HT-29 (cell line): Measurements from ENCODE around the gene CNOT3. TPM values are rescaled to one million over a fixed set of nuclear protein-coding genes. Genes with fewer than 3 reads are reported as not detected.
"Not testable (repeated sequence)": the region's sequence is repeated elsewhere in the genome, so short reads cannot be mapped to it uniquely, and the experiment has no call there.

Experiments used
- DNase-seq: peaks from one replicate; pipeline ENCODE4 v3.0.0-alpha.2; 2015; ENCODE audit warnings: low spot score
- total RNA-seq: library from RNA; depleted of rRNA; stranded (reverse); fragments of >200 nt; shearing (Covaris generic); gene quantifications from 2 replicates; pipeline ENCODE4 v1.2.3, GENCODE V29; 2014; rRNA removed

The CNOT3 gene
- total RNA-seq, 1 experiment from 2014 or later = 38.9 TPM

DNA sequence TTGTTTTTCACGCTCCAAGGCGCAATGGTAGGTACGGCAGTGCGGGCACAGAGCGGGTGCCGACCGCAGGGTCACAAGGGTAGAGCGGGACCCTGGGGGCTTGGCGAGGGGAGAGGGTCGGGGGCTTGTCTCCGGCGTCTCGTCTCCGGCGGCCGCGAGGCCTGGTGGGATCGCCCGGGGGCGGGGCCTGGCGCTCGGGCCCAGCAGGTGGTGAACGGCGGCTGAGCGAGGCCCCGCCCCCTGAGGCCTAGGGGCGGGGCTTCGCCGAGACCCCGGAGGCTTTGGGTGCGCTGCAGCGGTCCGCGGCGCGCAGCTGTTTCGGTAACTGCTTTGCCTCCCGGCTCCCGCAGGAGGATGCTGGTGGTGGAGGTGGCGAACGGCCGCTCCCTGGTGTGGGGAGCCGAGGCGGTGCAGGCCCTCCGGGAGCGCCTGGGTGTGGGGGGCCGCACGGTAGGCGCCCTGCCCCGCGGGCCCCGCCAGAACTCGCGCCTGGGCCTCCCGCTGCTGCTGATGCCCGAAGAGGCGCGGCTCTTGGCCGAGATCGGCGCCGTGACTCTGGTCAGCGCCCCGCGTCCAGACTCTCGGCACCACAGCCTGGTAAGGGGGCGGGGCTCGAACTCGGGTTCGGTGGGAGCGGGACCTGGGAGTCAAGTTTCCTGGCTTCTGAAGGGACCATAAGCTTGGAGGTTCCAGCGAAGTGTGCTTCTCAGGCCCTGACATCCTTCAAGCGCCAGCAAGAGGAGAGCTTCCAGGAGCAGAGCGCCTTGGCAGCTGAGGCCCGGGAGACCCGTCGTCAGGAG is 53.6 kb downstream of the CNOT3 start, which contains the start of gene TSEN34:
TSS of gene TSEN34 (plus strand) at position 298 of the 800 bp plus-strand sequence. CDS start at position 355, 57 bp downstream.
- peak; percentile 98 for DNase-seq

DNA sequence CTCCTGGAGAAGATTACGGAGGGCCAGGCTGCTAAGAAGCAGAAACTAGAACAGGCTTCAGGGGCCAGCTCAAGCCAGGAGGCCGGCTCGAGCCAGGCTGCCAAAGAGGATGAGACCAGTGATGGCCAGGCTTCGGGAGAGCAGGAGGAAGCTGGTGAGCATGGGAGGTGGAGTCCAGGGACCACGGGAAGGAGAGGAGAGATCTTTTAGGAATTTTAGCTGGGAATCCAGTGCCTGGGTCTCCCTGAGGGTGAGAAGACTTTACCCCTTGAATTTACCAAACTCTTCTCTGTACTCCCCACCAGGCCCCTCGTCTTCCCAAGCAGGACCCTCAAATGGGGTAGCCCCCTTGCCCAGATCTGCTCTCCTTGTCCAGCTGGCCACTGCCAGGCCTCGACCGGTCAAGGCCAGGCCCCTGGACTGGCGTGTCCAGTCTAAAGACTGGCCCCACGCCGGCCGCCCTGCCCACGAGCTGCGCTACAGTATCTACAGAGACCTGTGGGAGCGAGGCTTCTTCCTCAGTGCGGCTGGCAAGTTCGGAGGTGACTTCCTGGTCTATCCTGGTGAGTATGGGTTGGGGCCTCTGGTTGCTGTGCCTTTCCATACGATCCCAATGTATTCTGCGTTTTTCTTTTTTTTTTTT is 54.4 kb downstream of the CNOT3 start:
- DNase-seq = peak; percentile 42

DNA sequence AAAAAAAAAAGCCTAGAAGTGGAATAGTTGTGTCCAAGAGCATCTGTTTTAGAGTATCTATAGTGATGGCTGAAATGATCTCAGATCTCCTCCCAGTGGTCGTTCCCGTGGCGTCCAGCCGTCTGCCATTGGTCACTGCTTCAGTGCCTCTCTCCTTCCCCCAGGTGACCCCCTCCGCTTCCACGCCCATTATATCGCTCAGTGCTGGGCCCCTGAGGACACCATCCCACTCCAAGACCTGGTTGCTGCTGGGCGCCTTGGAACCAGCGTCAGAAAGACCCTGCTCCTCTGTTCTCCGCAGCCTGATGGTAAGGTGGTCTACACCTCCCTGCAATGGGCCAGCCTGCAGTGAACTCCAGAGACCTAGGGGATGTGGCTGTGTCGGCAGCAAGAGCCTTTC is 55.4 kb downstream of the CNOT3 start:
- no peak for DNase-seq

DNA sequence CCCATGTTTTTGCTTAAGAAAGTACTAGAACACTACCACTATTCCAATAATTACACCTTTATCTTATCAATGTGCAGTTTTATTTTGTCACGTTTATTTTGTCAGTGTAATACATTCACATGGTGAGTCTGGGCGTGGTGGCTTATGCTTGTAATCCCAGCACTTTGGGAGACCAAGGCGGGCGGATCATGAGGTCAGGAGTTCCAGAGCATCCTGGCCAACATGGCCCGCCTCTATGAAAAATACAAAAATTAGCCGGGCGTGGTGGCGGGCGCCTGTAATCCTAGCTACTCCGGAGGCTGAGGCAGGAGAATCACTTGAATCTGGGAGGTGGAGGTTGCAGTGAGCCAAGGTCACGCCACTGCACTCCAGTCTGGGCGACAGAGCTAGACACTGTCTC is 56.9 kb downstream of the CNOT3 start:
- DNase-seq = not testable (repeated sequence)

GRCh38 chr19:54196536-54196935 is 59.0 kb downstream of the CNOT3 start:
- DNase-seq = no peak

DNA sequence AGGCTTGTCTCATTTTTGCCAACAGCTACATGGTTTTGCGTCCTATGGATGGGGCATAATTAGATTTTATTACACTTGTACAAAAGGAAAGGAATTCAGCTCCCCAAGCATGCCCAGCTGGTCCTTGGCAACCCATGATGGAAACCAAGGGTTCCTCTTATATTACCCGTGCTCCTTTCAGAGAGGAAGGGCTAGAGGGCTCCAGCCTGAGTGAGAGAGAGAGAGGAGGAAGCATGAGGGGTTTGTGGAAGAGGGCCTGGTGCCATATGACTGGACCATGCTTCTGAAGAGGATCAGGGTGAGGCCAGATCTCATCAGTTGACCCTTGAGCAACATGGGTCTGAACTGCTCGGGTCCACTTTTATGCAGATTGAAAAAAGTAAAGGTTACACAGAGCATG is 59.6 kb downstream of the CNOT3 start:
- no peak for DNase-seq

- no peak for DNase-seq
Observed at GRCh38 chr19:54199401-54199800, 61.8 kb downstream of the CNOT3 start.

- DNase-seq = no peak
Observed at GRCh38 chr19:54201172-54201701, 63.7 kb downstream of the CNOT3 start.

GRCh38 chr19:54201980-54202379 is 64.4 kb downstream of the CNOT3 start:
- DNase-seq = peak; percentile 50

DNA sequence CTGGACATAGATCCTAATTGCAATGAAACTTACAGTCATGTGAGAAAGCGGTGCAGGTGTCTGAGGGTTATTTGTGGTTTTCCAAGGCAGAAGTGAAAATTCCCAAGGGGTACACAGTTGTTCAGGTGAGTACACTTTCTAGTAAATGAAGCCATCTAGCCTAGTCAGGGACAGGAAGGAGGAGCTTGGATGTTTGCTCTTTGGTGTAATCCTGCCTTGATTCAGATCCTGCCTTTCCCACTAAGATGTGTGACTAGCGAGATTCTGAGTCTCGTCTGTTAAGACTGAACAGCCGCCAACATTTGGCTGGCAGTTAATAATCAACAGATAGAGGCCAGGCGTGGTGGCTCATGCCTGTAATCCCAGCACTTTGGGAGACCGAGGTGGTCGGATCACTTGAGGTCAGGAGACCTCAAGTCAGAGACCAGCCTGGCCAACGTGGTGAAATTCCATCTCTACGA is 65.6 kb downstream of the CNOT3 start:
- DNase-seq = peak; percentile 52

- peak; percentile 5 for DNase-seq
Observed at GRCh38 chr19:54204767-54205468, 67.4 kb downstream of the CNOT3 start.

Other genes starting within 250 kb of the CNOT3 start
- gene CACNG7, start 228.5 kb upstream of the CNOT3 start, total RNA-seq = not detected in 2 replicates
- gene CACNG8, start 174.8 kb upstream of the CNOT3 start, total RNA-seq = 0.10 and 0.86 TPM in 2 replicates
- 0.99 and 2.3 TPM in 2 replicates for gene CACNG6, start 146.1 kb upstream of the CNOT3 start, total RNA-seq
- not detected in 2 replicates for gene VSTM1, start 73.9 kb upstream of the CNOT3 start, total RNA-seq
- gene TARM1, start 56.4 kb upstream of the CNOT3 start, total RNA-seq = not detected in 2 replicates
- gene OSCAR, start 37.0 kb upstream of the CNOT3 start, total RNA-seq = 0.05 TPM in 1 of 2 replicates, not detected in the other
- 133 and 176 TPM in 2 replicates for gene NDUFA3, start 34.9 kb upstream of the CNOT3 start, total RNA-seq
- 10.7 and 20.0 TPM in 2 replicates for gene TFPT, start 22.1 kb upstream of the CNOT3 start, total RNA-seq
- gene PRPF31, start 22.0 kb upstream of the CNOT3 start, total RNA-seq = 157 and 165 TPM in 2 replicates
- 12.9 and 14.9 TPM in 2 replicates for gene LENG1, start 22.0 kb downstream of the CNOT3 start, total RNA-seq
- 22.5 and 45.3 TPM in 2 replicates for gene TMC4, start 35.4 kb downstream of the CNOT3 start, total RNA-seq
- gene MBOAT7, start 51.8 kb downstream of the CNOT3 start, total RNA-seq = 266 and 285 TPM in 2 replicates
- 234 and 255 TPM in 2 replicates for gene TSEN34, start 53.5 kb downstream of the CNOT3 start, total RNA-seq
- gene RPS9, start 63.1 kb downstream of the CNOT3 start, total RNA-seq = 4,595 and 4,707 TPM in 2 replicates
- gene LILRB3, start 85.2 kb downstream of the CNOT3 start, total RNA-seq = not detected in 2 replicates
- gene LILRA6, start 105.0 kb downstream of the CNOT3 start, total RNA-seq = not detected in 2 replicates
- gene LILRB5, start 119.5 kb downstream of the CNOT3 start, total RNA-seq = 0.08 TPM in 1 of 2 replicates, not detected in the other
- not detected in 2 replicates for gene LILRB2, start 143.3 kb downstream of the CNOT3 start, total RNA-seq
- gene LILRA5, start 175.4 kb downstream of the CNOT3 start, total RNA-seq = not detected in 2 replicates
- gene LILRA4, start 201.4 kb downstream of the CNOT3 start, total RNA-seq = not detected in 2 replicates
- not detected in 2 replicates for gene LAIR1, start 227.2 kb downstream of the CNOT3 start, total RNA-seq